NCI-H2081 treated with DMSO at 0.1 percent for 48 hours (cell line): ENCODE results near the gene TTC31.
A peak's percentile ranks its signal among the peaks of the same experiment; 100 is the strongest.

Experiments
- DNase-seq: peaks from one replicate; lab custom pipeline; 2025; lab: John Stamatoyannopoulos, UW

The TTC31 gene

GRCh38 chr2:74505448-74506246 is 22.8 kb downstream of the TTC31 start:
- no peak for DNase-seq

GRCh38 chr2:74507145-74507925 is 24.5 kb downstream of the TTC31 start, which contains the start of gene PCGF1:
Gene PCGF1, minus strand, starts transcription at chr2:74507695. Its CDS starts 27 bp downstream, at chr2:74507668.
- DNase-seq = peak; percentile 93

- DNase-seq = no peak
These were observed 25.1 kb downstream of the TTC31 start for GRCh38 chr2:74507926-74508520.

- no peak for DNase-seq
These were observed 27.4 kb downstream of the TTC31 start for GRCh38 chr2:74510272-74510671.

GRCh38 chr2:74511104-74511989 is 28.5 kb downstream of the TTC31 start:
- DNase-seq = no peak

- no peak for DNase-seq
These were observed 30.1 kb downstream of the TTC31 start for GRCh38 chr2:74512744-74513604.

GRCh38 chr2:74513605-74514367 is 30.9 kb downstream of the TTC31 start:
- no peak for DNase-seq

GRCh38 chr2:74514368-74515270 is 31.7 kb downstream of the TTC31 start, which contains the start of gene TLX2:
Gene TLX2, plus strand, starts transcription at chr2:74514450. Its CDS starts 357 bp downstream, at chr2:74514807.
- no peak for DNase-seq

- DNase-seq = no peak
These were observed 32.5 kb downstream of the TTC31 start for GRCh38 chr2:74515271-74515980.

GRCh38 chr2:74515981-74516633 is 33.2 kb downstream of the TTC31 start:
- no peak for DNase-seq

- no peak for DNase-seq
These were observed 33.8 kb downstream of the TTC31 start for GRCh38 chr2:74516650-74517049.

GRCh38 chr2:74522516-74522915 is 39.6 kb downstream of the TTC31 start:
- no peak for DNase-seq

GRCh38 chr2:74524005-74524404 is 41.1 kb downstream of the TTC31 start:
- no peak for DNase-seq

- DNase-seq = no peak
These were observed 42.3 kb downstream of the TTC31 start for GRCh38 chr2:74524955-74525716.

- DNase-seq = no peak
These were observed 43.1 kb downstream of the TTC31 start, which contains the start of gene DQX1 for GRCh38 chr2:74525717-74526648. Gene DQX1, minus strand, starts transcription at chr2:74526231. Its CDS starts 502 bp downstream, at chr2:74525729.
